ENCODE results near the gene TNNI2. TPM values are rescaled to one million over a fixed set of nuclear protein-coding genes. Genes with fewer than 3 reads are reported as not detected.
"Not testable (repeated sequence)": the region's sequence is repeated elsewhere in the genome, so short reads cannot be mapped to it uniquely, and the experiment has no call there.

TNNI2 gene
- total RNA-seq, 2 donors from 2014 or later: 0.92 TPM; not detected in 1

DNA sequence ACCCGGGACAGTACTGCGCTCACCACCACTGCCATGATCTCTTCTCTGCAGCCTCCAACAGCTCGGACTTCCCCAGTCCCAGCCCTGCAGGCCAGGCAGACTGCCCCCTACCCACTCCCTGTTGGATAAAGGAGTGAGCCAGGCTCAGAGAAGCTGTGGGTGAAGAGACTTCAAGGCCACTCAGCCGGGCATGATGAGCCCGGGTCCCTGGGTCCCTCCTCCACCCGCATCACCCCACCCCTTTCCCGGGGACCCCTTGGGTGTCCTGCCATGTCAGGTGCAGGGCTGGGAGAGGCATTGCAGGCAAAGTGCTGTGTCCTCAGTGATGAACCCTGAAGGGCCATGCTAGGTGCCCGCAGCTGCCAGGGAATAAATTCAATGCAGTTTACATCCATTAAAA lies 28.6 kb downstream of the TNNI2 start:
- no peak for DNase-seq
- no peak for ATAC-seq

DNA sequence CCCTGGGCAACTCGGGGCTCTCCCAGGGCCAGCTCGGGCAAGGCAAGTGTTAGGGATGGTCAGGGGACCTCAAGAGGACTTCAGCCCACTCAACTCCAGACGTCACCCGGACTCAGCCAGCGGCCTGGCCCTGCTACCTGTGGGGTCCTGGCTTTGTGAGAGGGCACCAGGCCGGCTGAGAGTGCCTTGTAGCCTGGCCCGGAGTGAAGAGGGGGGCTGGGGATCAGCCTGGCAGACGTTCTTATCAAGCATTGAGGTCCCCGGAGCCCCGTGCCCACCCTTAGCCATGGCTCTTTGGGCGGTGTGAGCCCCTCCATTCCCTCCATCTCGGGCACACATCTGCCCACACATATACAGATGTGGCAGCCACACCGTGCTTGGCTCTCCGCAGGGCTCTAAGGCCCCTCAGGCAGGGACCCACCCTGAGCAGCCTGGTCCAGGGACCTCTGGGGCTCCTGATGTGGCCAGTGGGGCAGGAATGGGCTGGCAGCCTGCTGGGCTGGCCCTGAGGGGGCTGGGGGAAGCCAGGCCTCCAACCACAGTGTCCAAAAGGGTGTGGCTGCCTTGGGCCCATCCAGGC lies 29.4 kb downstream of the TNNI2 start:
- no peak for DNase-seq
- intact Hi-C loops (cut with DNase I, micrococcal nuclease): no loop called here
- no peak for ATAC-seq

More for the DNA sequence above, 28.6 kb downstream of the TNNI2 start:
- intact Hi-C loops (cut with DNase I, micrococcal nuclease): no loop called here

DNA sequence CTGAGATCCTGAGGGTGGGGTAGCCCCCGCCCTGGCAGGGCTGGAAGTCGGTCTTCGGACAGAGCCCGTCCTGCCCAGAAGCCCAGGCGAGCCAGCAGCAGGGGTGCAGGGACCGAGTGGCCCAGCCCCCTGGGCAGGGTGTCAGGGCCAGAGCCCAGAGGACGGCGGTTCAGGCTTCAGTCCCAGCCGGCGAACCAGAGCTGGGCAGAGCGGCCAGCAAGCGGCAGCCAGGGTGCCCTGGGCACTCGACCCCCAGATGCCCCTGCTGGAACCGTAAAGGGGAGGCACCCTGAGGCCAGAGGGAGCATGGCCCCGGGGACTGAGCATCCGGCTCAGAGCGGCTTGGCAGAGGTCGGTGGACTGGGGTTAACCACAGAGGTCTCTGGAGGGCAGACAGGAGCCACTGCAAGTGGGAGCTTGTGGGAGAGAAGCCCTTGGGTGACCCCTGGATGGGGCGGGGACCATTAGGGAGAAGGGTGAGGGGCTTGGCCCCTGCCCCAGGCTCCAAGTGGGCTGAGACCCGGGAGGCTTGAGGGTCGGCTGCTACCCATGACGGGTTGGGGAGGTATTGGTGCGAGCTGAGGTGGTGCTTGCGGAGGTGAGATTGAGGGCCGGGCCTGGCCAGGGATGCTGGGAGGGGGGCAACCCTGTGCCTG lies 30.0 kb downstream of the TNNI2 start:
- ATAC-seq (no peak), DNase-seq (no peak)
- intact Hi-C loops (cut with DNase I, micrococcal nuclease): no loop called here

DNA sequence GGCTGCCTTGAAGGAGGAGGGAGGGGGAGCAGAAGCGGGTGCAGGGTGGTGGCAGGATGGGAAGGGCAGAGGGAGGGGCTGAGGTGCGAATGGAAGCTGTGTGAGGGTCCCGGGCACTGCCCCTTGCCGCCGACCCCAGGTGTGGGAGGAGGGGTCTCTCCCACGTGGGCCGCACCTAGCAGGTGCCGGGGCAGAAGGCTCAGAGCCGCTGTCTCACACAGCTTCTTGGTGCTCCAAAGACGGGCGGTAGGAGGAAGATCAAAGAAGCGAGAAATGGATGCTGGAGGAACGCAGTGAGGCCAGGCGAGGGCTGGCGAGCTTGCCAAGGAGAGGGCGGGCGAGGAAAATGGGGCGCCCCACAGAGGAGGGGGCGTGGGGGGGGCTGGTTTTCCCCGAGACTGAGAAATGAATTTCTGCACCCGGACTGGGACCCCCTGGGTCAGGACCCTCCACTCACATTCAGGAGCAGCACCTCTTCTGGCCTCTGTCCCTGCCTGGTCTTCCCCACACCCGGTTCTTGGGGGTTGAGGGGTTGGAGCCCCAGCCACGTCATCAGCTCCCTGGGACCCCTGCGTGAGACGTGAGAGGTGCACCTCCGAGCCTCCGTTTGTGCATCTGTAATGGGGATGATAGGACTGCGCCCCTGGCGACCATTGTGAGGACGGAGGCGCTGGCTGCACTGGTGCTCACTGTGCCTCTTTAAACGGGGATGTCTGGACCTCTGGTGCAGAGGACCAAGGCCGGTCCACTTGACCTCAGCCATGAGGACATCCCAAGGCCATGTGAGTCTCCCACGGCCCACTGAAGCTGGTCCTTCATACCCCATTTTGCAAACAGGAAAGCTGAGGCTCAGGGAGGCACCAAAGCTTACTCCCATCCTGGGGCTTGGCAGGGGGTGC lies 30.9 kb downstream of the TNNI2 start:
- no peak for DNase-seq
- no peak for ATAC-seq
- intact Hi-C loops (cut with DNase I, micrococcal nuclease): no loop called here

DNA sequence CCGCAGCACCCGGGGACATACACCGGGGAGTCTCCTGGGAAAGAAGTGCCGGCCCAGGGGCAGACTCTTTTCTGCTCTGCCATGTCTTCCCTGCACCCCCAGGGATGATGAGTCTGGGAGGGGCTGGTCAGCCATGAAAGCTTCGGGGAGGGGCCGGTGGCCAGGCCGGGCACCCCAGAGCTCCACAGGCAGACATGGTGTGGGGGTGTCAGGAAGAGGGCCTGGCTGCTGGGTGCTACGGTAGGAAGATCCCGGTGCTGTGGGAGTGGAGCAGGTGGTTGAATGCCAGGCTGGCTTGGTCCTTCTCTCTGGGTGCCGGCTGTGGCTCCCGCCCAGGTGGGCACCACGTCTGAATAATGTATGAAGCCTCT lies 31.5 kb downstream of the TNNI2 start:
- ATAC-seq (no peak), DNase-seq (no peak)
- intact Hi-C loops (cut with DNase I, micrococcal nuclease): no loop called here

DNA sequence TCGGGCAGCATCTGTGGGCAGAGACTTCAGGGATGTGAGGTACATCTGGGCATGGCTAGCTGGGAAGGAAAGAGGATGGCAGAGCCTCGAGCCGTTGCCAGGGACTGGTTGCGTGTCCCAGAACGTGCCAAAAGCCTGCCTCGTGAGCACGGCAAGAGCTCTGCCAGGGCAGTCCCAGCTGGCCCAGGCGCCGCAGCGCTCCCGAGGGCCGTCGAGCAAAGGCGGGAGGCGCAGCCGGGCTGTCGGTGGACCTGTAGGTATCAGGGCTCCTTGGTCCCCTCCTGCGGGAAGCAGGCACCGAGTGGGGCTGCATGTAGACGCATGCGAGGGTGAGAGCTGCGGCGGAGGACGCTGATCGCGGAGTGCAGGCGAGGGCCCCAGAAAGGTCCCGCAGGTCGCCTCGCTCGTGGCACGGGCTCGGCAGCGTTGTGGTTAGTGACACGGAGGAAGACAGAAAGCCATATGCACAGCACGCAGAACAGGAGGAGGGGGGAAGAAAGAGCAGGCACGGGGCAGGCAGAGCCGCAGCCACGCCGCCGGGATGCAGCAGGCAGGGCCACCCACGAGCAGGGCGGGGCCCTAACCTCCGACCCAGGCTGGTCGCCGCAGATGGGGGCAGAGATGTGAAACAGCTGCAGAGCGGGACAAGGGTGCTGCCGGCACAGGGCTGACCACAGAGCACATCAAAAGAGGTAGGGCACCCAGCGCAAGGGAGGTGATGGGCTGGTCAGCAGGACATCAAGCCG lies 32.1 kb downstream of the TNNI2 start:
- DNase-seq: no peak
- ATAC-seq: peak; percentile 37
- intact Hi-C loops (cut with DNase I, micrococcal nuclease): no loop called here

DNA sequence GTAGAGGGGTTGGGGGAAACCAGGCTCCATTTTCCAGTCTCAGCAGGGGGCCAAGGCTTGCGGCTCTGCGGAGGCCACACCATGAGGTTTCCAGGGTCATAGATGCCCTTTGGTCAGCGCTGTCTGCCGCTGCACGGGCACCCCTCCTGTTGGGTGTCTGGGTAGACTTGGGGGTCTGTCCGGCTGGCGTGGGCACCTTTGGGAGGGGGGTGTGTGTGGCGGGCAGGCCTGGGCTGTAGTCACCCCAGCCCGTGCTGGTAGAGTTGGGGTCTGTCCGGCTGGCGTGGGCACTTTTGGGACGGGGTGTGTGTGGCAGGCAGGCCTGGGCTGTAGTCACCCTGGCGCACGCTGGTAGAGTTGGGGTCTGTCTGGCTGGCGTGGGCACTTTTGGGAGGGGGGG lies 32.8 kb downstream of the TNNI2 start:
- ATAC-seq (no peak), DNase-seq (peak in 1 of 2 donors; percentile 14)
- intact Hi-C loops (cut with DNase I, micrococcal nuclease): no loop called here

DNA sequence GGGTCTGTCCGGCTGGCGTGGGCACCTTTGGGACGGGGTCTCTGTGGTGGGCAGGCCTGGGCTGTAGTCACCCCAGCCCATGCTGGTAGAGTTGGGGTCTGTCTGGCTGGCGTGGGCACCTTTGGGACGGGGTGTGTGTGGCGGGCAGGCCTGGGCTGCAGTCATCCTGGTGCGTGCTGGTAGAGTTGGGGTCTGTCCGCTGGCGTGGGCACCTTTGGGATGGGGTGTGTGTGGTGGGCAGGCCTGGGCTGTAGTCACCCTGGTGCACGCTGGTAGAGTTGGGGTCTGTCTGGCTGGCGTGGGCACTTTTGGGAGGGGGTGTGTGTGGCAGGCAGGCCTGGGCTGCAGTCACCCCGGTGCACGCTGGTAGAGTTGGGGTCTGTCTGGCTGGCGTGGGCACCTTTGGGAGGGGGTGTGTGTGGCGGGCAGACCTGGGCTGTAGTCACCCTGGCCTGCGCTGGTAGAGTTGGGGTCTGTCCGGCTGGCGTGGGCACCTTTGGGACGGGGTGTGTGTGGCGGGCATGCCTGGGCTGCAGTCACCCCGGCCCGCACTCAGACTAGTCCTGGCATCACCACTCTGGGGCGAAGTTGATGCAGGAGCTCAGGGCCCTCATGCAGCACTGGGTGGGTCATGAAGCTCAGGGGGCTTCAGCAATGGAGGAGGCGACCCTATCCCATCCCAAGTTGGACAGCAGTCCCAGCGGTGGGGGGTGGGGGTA lies 33.6 kb downstream of the TNNI2 start:
- DNase-seq: peak in 1 of 2 donors; percentile 16
- no peak for ATAC-seq
- intact Hi-C loops (cut with DNase I, micrococcal nuclease): no loop called here

DNA sequence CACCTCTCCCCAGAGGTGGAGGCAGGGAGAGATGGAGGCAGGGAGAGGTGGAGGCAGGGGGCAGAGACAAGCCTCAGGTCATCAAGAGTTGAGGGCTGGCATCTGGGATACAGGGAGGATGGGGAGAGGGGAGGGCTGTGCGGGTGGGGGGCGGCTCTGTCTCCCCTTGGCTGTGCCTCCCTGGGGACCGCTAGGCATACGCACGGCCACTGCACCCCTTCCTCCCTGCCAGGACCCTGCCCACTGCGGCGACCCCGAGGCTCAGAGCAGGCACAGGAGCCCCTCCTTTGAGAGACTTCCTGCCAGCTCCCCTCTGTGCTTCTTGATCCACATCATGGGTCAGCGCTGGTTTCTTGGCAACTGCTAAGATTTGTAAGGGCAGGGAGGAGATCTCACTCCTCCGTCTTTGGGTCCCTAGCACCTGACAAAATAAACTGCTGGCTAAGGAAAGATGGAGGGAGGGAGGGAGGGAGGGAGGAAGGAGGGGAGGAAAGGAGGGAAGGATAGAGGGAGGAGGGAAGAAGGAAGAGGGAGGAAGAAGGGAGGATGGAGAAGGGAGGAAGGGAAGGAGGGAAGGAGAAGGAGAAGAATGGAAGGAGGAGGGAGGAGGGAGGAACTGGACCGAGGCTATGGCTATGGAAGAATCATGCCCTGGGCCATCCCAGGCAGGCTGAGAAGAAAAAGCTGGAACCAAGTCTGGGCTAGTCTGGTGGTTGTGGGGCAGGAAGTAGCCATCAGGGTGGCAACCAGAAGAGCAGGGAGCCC lies 34.4 kb downstream of the TNNI2 start:
- DNase-seq (peak; percentile 7 to 23), ATAC-seq (no peak)

DNA sequence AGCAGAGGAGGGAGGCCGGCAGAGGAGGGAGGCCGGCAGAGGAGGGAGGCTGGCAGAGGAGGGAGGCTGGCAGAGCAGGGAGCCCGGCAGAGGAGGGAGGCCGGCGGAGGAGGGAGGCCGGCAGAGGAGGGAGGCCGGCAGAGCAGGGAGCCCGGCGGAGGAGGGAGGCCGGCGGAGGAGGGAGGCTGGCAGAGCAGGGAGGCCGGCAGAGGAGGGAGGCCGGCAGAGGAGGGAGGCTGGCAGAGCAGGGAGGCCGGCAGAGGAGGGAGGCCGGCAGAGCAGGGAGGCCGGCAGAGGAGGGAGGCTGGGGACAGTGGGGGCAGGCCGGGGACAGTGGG lies 35.0 kb downstream of the TNNI2 start:
- ATAC-seq; intact Hi-C loops (cut with DNase I, micrococcal nuclease); DNase-seq: not testable (repeated sequence)

More for the DNA sequence above, 34.4 kb downstream of the TNNI2 start:
- intact Hi-C loops (cut with DNase I, micrococcal nuclease): no loop called here

DNA sequence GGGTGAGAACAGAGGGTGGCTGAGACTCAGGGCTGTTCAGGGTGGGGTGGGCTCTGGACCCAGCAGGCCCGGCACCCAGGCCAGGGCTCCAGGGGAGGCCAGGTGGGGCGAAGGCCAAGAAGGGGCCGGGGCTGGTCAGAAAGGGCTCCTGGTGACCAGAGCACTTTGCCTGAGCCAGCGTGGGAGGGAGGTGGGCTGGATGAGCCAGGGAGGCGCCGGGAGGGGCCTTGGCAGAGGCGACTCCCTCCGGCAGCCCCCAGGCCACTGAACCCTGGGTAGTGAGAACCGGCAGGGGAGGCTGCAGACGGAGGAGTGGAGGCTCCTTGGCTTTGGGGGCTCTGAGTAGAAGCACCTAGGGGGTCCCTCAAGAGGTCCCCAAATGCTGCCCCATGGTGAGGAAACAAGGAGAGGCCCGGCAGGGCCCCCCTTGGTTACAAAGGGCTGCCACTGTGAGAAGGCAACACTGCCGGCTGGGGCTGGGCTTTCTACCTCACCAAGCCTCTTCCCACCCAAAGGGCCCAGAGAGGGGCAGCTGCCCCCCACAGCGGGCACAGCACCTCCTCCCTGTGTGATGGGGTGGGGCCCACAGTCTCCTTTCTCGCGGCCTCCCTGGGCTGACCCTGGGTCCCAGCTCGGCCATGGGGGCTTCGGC lies 35.8 kb downstream of the TNNI2 start:
- peak in 1 of 2 donors; percentile 19 for DNase-seq
- ATAC-seq; intact Hi-C loops (cut with DNase I, micrococcal nuclease): not testable (repeated sequence)

DNA sequence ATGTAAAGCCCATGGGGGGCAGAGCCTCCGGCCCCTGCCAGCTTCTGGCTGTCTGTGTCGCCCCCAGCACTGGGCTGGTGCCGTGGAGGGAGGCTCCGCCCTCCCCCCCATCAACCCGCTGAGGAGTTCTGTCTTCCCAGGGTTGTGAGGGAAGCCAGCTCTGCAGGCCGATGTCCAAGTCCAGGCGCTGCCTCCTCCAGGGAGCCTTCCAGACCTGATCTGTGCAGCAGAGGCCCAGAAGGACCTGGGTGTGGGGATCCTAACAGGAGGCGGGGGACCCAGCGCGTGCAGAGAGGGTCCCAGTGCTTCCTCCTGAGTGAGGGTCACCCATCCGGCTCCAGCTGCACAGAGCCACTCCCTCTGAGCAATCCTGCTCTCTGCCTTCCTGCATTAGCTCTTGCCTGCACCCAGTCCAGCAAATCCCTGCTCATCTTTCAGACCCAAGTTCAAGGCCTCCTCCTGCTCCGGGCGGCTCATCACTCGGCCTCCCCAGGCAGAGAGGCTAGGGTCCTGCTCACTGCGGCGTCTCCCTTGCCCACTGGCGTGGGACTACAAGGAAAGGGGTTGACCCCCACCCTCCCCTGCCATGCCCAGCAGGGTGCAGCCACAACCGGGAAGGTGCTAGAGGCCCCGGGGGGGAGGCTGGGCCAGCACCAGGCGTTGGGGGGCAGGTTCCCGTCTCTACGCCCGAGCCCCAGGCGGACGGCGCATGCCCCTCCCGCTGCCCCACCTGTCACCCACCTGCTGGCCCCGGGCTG lies 36.5 kb downstream of the TNNI2 start:
- intact Hi-C loops (cut with DNase I, micrococcal nuclease): no loop called here
- peak; percentile 4 to 24 for DNase-seq
- ATAC-seq: no peak

DNA sequence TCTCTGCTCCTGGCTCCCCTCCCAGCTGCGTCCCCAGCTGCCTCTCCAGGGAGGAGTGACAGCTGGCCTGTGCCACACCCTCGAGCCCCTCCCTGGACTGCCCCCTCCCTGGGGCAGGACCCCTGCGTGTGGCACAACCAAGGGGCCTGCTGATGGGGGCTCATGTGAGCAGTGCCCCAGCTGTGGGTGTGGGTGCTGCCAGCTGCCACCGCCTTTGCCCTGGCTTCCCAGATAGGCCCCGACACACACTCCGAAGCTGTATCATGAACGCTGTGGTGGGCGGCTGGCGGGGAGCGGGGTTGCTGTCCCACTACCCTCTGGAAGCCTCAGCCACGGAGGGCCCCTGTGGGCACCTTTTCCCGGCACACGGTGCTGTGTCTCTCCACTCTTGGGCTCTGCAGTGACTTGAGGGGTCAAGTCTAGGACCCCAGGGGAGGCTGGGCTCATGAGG lies 37.1 kb downstream of the TNNI2 start:
- ATAC-seq: not testable (repeated sequence)

DNA sequence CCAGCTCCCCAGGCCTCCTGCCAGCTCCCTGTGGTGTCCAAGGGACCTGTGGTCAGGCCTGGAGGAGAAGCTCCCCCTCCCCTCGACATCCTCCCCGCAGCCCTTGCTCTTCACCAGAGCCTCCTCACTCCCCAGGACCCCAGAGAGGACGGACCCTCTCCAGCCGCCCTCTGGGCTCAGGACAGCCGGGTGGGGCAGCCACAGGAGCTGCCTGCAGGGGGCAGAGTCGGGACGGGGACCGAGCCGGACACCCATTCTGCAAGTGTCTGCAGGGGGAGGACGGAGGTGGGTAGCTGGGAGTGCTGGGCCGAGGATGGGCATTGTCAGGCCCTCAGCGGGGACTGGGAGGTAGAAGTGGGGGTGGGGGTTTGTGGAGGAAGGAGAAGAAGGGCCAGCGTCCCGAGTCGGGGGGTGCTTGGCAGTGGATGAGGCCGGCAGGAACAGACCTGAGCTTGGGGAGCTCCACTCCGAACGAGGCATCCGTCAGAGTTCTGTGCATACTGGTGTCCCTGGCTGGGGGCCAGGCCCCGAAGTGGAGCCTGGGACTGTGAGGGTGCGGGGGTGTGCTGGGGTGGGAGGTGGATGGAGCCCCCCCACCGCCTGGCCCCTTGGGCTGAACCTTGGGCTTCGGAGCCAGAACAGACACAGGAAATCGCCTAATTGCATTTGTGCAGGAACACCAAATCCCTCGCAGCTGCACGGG lies 37.7 kb downstream of the TNNI2 start:
- peak in 1 of 2 donors; percentile 66 for DNase-seq
- peak; percentile 52 for ATAC-seq
- intact Hi-C loops (cut with DNase I, micrococcal nuclease): no loop called here

More for the DNA sequence above, 37.1 kb downstream of the TNNI2 start:
- intact Hi-C loops (cut with DNase I, micrococcal nuclease); DNase-seq: not testable (repeated sequence)

DNA sequence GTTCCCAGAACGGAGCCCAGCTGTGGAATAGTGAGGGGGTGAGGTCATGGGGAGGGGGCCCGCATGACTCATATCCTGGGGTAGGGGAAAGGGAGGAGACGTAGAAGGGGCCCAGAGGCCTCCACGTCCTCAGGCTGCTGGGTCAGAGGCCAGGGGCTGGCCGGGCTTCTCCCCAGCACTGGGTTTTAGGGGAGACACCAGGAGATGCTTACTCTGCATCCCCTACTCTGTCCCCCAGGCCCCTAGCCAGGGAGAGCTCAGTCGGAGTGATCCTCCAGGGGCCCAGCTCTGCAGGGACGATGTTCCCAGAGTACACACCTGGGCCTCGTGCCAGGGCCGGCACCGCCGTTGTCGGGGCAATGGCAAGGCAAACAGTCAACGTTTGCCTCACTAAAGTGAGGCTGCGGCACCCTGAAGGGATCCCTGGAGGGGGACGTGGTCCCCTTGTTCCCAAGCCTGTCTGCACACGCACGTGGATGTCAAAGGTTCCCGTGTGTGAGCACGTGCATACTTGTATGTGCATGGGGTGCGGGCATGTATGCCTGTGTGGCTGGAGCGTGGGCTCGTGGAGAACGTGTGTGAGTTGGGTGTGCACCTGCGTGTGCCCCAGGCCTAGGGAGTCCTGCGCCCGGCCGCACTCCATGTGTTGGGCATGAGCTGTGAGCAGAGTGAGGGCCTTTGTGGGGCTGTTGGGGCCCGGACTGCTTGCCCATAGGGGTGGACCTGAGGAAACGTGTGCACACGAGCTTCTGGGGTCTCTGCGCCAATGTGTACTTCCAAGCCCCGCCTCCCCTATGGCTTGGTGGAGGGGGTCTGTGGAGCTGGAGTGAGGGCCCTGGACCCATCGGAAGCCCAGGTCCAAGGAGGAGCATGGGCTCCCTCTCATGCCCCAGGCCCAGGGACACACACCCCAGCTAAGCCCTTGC lies 38.7 kb downstream of the TNNI2 start:
- intact Hi-C loops (cut with DNase I, micrococcal nuclease): no loop called here
- ATAC-seq: no peak
- DNase-seq: no peak
